HG02610 (cell line): Measurements from ENCODE around the gene DMRT3.

ENCODE experiments used
- ATAC-seq: cut with Tn5 transposase; IDR thresholded peaks from one replicate; pipeline ENCODE4 v1.9.1; 2021; ENCODE audit warnings: mild to moderate bottlenecking, moderate library complexity; ENCODE audit not compliant: unreplicated experiment

The DMRT3 gene, protein sequence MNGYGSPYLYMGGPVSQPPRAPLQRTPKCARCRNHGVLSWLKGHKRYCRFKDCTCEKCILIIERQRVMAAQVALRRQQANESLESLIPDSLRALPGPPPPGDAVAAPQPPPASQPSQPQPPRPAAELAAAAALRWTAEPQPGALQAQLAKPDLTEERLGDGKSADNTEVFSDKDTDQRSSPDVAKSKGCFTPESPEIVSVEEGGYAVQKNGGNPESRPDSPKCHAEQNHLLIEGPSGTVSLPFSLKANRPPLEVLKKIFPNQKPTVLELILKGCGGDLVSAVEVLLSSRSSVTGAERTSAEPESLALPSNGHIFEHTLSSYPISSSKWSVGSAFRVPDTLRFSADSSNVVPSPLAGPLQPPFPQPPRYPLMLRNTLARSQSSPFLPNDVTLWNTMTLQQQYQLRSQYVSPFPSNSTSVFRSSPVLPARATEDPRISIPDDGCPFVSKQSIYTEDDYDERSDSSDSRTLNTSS

GRCh38 chr9:976258-976942 lies at the start of gene DMRT3:
Gene DMRT3 (plus strand): TSS chr9:976655. CDS start chr9:977002, 347 bp downstream.
- no peak for ATAC-seq

- no peak for ATAC-seq
Observed at GRCh38 chr9:926976-927375, 49.5 kb upstream of the DMRT3 start.

DNA sequence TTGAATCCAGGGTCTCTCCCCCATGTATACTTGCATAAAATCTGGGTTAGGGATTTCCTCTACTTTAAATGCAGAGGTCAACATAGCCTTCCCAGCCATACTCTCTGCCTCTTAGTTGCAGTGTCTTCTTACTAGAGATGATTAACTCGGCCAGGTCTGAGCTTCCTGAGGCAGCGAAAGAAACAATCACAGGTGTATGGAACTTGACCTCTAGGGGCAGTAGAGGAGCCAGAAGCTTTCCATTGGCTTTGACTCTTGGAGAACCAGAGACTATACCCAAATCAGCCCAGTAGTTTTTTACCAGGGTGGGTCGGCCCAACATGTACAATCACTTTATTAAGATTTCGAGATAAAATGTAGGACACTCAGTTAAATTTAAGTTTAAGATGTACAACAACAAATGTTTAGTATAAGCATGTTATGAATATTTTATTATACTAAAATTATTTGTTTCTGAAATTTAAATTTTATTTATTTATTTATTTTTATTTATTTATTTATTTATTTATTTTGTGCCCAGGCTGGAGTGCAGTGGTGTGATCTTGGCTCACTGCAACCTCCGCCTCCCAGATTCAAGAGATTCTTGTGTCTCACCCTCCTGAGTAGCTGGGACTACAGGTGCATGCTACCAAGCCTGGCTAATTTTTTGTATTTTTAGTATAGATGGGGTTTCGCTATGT lies 48.0 kb upstream of the DMRT3 start:
- ATAC-seq = no peak

GRCh38 chr9:929719-930118 lies 46.7 kb upstream of the DMRT3 start:
- ATAC-seq = no peak

- no peak for ATAC-seq
Observed at GRCh38 chr9:933356-933755, 43.1 kb upstream of the DMRT3 start.

DNA sequence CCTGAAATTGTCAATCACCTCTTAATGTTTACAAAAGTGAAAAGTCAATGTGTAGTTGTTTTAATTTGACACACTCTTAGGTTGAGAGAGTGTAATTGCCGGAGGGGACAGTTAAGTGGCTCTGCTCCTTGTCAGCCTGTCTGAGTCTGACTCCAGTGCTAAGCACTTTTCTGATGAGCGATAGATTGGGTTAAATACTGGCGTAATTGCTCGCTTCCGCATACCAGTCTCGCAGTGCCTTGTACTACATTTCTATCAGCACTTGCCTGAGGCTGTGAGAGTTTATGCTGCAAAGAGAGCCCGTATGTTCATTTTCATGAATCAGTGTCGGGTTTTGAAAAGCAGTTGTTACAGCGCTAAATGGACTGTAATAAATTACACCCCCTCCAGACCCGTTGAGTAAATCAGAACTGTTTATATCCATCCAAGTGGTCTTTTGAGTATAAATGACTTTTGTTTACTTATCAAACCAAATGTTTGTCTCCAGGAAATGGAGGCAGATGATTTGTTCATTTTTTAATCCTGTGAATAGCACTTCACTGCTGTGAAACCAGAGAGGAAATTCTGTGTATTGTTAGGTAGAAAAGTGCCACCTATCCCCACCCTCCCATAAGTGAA lies 41.0 kb upstream of the DMRT3 start:
- ATAC-seq = no peak

GRCh38 chr9:942805-943580 lies 33.5 kb upstream of the DMRT3 start:
- ATAC-seq = no peak

- no peak for ATAC-seq
Observed at GRCh38 chr9:947985-948384, 28.5 kb upstream of the DMRT3 start.

GRCh38 chr9:948497-948896 lies 28.0 kb upstream of the DMRT3 start:
- no peak for ATAC-seq

GRCh38 chr9:950139-950538 lies 26.3 kb upstream of the DMRT3 start:
- no peak for ATAC-seq

DNA sequence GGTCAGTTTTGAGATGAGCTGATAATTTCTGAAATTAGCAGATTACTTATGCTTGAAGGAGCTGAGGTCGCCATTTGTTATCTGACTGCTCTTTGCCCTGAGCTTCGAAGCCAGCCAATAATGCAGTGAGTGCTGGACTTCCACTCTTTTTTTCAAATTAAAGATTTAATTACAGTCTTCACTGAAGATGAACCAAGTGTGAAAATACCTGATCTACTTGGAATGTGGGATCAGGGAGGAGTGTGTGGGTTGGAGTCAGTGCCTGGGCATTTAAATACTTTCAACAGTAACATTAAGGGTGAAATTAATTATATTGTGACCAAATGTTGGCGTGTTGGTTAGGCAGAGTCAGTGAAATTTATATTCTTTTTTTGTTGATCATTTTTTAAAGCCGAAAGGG lies 23.9 kb upstream of the DMRT3 start:
- no peak for ATAC-seq

- ATAC-seq = no peak
Observed at GRCh38 chr9:959105-959504, 17.4 kb upstream of the DMRT3 start.

GRCh38 chr9:959914-960313 lies 16.5 kb upstream of the DMRT3 start:
- no peak for ATAC-seq

GRCh38 chr9:962023-962422 lies 14.4 kb upstream of the DMRT3 start:
- ATAC-seq = no peak

DNA sequence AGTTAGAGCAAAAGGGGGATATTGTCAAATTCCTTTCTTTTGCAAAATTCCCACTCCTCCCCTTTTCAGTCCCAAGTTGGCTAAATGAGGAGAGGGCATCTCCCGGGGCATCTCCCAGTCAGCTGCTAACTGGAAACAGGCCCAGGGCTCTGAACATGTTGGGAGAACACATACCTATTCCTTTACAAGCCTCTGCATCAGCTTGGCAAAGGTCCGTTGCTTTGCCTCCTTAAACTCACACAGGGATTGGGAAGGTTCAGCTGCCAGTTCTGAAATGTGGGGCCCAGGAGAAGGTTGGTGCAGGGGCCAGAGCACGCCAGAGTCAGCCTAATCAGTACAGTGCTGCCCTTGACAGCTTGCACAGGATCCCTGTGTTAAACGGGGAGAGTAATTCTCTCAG lies 11.0 kb upstream of the DMRT3 start:
- no peak for ATAC-seq

DNA sequence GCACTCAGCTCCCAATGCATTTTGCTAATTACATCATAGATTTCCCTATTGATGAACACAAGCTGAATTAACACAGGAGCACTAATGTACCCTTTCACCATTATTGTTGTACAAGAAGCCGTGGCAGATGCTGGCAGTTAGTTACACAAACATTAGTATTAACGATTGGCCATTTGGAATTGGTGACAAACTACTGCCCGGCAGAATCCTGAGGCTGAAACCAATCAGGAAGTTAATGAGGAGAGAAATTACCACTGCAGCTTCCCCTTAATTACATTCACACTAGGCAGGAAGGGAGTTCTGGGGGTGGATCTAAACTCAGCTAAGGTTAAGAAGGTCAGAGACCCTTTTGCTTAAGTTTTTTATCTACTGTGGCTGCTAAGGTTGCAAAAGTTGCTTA lies 9.6 kb upstream of the DMRT3 start:
- ATAC-seq = no peak

GRCh38 chr9:967436-967835 lies 9.0 kb upstream of the DMRT3 start:
- ATAC-seq = no peak

- ATAC-seq = no peak
Observed at GRCh38 chr9:967903-968641, 8.4 kb upstream of the DMRT3 start.

GRCh38 chr9:969310-970150 lies 6.9 kb upstream of the DMRT3 start:
- no peak for ATAC-seq
